HepG2 (cell line): Measurements from ENCODE around the gene FNDC4. TPM values are rescaled to one million over a fixed set of nuclear protein-coding genes. Genes with fewer than 3 reads are reported as not detected.

Experiments used
- ATAC-seq: fragments of 200-7000 bp; cut with Tn5 transposase; 3 replicates; pipeline ENCODE4 v1.9.1; 2020; ENCODE audit warnings: mild to moderate bottlenecking, moderate library complexity
- BruUV-seq: library from RNA; stranded (reverse); fragments of 400-500 nt; replicated peaks from 2 replicates; lab custom pipeline; 2021; lab: Mats Ljungman, UMichigan
- CTCF ChIA-PET: fragments of 300-600 bp; formaldehyde crosslinking; extraction: SDS; loops from one replicate; lab custom pipeline; 2021; ENCODE audit warnings: low total read pairs, inconsistent platforms, low intra/inter-chr PET ratio; lab: Yijun Ruan, JAX
- POLR2A ChIA-PET: fragments of 350-600 bp; sonication (Branson Sonifier 250); formaldehyde crosslinking; loops from one replicate; lab custom pipeline; 2020; ENCODE audit warnings: antibody characterized with exemption, inconsistent platforms; lab: Yijun Ruan, JAX
- DNase-seq: peaks from one replicate; pipeline ENCODE4 v3.0.0-alpha.2; 2015; ENCODE audit warnings: low spot score
- FAIRE-seq: peaks from 3 replicates; lab custom pipeline; 2011; peaks lifted over from hg19 to GRCh38; lab: Jason Lieb, UNC
- H2AFZ ChIP-seq: one replicate; pipeline ENCODE4 v1.6.1; 2011; ENCODE audit warnings: low read length, inconsistent platforms
- H3K27ac ChIP-seq: fragments of 300-600 bp; 3 replicates; pipeline ENCODE4 v1.8.0; 2011; ENCODE audit warnings: mixed run types, mild to moderate bottlenecking, mixed read lengths, low read length, inconsistent platforms; ENCODE audit not compliant: insufficient read depth; ENCODE audit errors: extremely low read length
- H3K27me3 ChIP-seq, 2 experiments: fragments of 200-600 bp in 1 of 2; 2 replicates in 1 of 2; 3 replicates in 1 of 2; pipeline versions ENCODE4 v1.6.0 to v1.8.0; 2011; ENCODE audit warnings: low read length in 2 of 2, mild to moderate bottlenecking in 2 of 2, moderate library complexity in 2 of 2, inconsistent platforms in 1 of 2; ENCODE audit not compliant: insufficient read depth in 2 of 2, control insufficient read depth in 1 of 2
- H3K36me3 ChIP-seq, 2 experiments: fragments of 200-600 bp in 1 of 2; replicated peaks in 1 of 2; 2 replicates in 1 of 2; 3 replicates in 1 of 2; pipeline versions ENCODE4 v1.5.1 to v1.8.0; 2011; ENCODE audit warnings: low read length in 2 of 2, inconsistent platforms in 1 of 2; ENCODE audit not compliant: insufficient read depth in 2 of 2, control insufficient read depth in 1 of 2
- H3K4me1 ChIP-seq: 2 replicates; pipeline ENCODE4 v1.5.1; 2012; ENCODE audit warnings: low read length, inconsistent platforms; ENCODE audit not compliant: insufficient read depth
- H3K4me2 ChIP-seq: 2 replicates; pipeline ENCODE4 v1.6.0; 2011; ENCODE audit warnings: low read depth, low read length, inconsistent platforms
- H3K4me3 ChIP-seq, 3 experiments: fragments of 200-600 bp in 1 of 3; sonication (generic), shearing (Covaris generic) in 1 of 3; replicated peaks in 1 of 3; 2 replicates each; pipeline ENCODE4 v1.5.1; 2011 to 2016; ENCODE audit warnings: low read length in 3 of 3, inconsistent platforms in 2 of 3, low read depth in 2 of 3, mild to moderate bottlenecking in 2 of 3, control low read depth in 1 of 3, mixed read lengths in 1 of 3; ENCODE audit not compliant: insufficient read depth in 1 of 3
- H3K79me2 ChIP-seq: one replicate; pipeline ENCODE4 v1.6.1; 2011; ENCODE audit warnings: low read length, inconsistent platforms; ENCODE audit not compliant: insufficient read depth
- H3K9ac ChIP-seq: 2 replicates; pipeline ENCODE4 v1.6.0; 2011; ENCODE audit warnings: mild to moderate bottlenecking, low read depth, low read length, inconsistent platforms; ENCODE audit not compliant: insufficient read depth
- H3K9me3 ChIP-seq: 2 replicates; pipeline ENCODE4 v1.5.1; 2012; ENCODE audit warnings: mild to moderate bottlenecking, low read length
- H4K20me1 ChIP-seq: 2 replicates; pipeline ENCODE4 v1.6.0; 2011; ENCODE audit warnings: inconsistent platforms, mild to moderate bottlenecking, low read length, moderate library complexity; ENCODE audit not compliant: insufficient read depth
- CCDC6 ChIP-seq: sonication (generic); formaldehyde crosslinking; IDR thresholded peaks from 2 replicates; pipeline ENCODE4 v1.8.1; 2022; ENCODE audit warnings: mild to moderate bottlenecking, missing genetic modification reagents, moderate library complexity
- CENPX ChIP-seq: sonication (generic); formaldehyde crosslinking; IDR thresholded peaks from 2 replicates; pipeline ENCODE4 v1.9.0; 2021; ENCODE audit warnings: mild to moderate bottlenecking, missing genetic modification reagents, moderate library complexity
- CHCHD3 ChIP-seq: sonication (generic); formaldehyde crosslinking; IDR thresholded peaks from 2 replicates; pipeline ENCODE4 v1.8.0; 2022; ENCODE audit warnings: mild to moderate bottlenecking, missing genetic modification reagents, moderate library complexity
- CREB1 ChIP-seq, 2 experiments: fragments of 450-650 bp in 1 of 2; IDR thresholded peaks; 2 replicates each; pipeline ENCODE4 v1.6.1; 2016 to 2017; ENCODE audit warnings: control low read depth in 1 of 2, mild to moderate bottlenecking in 1 of 2, missing compliant biosample characterization in 1 of 2, missing genetic modification characterization in 1 of 2
- SCMH1 ChIP-seq: sonication (generic); formaldehyde crosslinking; IDR thresholded peaks from 2 replicates; pipeline ENCODE4 v1.9.0; 2021; ENCODE audit warnings: missing genetic modification reagents, mild to moderate bottlenecking, borderline replicate concordance
- SMAD1 ChIP-seq: sonication (generic); formaldehyde crosslinking; IDR thresholded peaks from 2 replicates; pipeline ENCODE4 v1.4.0; 2020; ENCODE audit warnings: missing genetic modification reagents, low read depth, mild to moderate bottlenecking, borderline replicate concordance
- SMAD9 ChIP-seq: sonication (generic); formaldehyde crosslinking; IDR thresholded peaks from 2 replicates; pipeline ENCODE4 v1.5.1; 2020; ENCODE audit warnings: mild to moderate bottlenecking, missing genetic modification reagents
- SNAPC2 ChIP-seq: sonication (generic); formaldehyde crosslinking; IDR thresholded peaks from 2 replicates; pipeline ENCODE4 v1.8.1; 2022; ENCODE audit warnings: mild to moderate bottlenecking, missing genetic modification reagents
- TBX3 ChIP-seq: fragments of 450-650 bp; IDR thresholded peaks from 2 replicates; pipeline ENCODE4 v1.6.1; 2017; ENCODE audit warnings: antibody characterized with exemption, mild to moderate bottlenecking, inconsistent platforms, borderline replicate concordance
- UBTF ChIP-seq: sonication (generic); formaldehyde crosslinking; IDR thresholded peaks from 2 replicates; pipeline ENCODE4 v1.4.0; 2020; ENCODE audit warnings: mild to moderate bottlenecking, missing genetic modification reagents
- ZC3H13 ChIP-seq: sonication (generic); formaldehyde crosslinking; IDR thresholded peaks from 2 replicates; pipeline ENCODE4 v1.8.1; 2023; ENCODE audit warnings: mild to moderate bottlenecking, missing genetic modification reagents, moderate library complexity
- ZNF33B ChIP-seq: sonication (generic); formaldehyde crosslinking; IDR thresholded peaks from 2 replicates; pipeline ENCODE4 v1.5.1; 2020; ENCODE audit warnings: mild to moderate bottlenecking, missing genetic modification reagents
- ZNF510 ChIP-seq: sonication (generic); formaldehyde crosslinking; IDR thresholded peaks from 2 replicates; pipeline ENCODE4 v1.4.0; 2020; ENCODE audit warnings: low read depth, mild to moderate bottlenecking, missing genetic modification reagents
- ZZZ3 ChIP-seq: sonication (generic); formaldehyde crosslinking; IDR thresholded peaks from 2 replicates; pipeline ENCODE4 v1.4.0; 2020; ENCODE audit warnings: missing genetic modification reagents, mild to moderate bottlenecking, borderline replicate concordance
- WGBS: methylation state at CpG from one replicate; pipeline ENCODE4 v1.1.6; 2017; ENCODE audit warnings: low lambda C conversion rate; 5-methylcytosine and 5-hydroxymethylcytosine counted together
- in situ Hi-C: cut with HindIII; loops from 2 replicates; pipeline ENCODE4 v1.10.0; 2017; ENCODE audit warnings: low pct_unique_long_range_greater_than_20kb; ENCODE audit not compliant: extremely low pct_ligation_motif_present
- intact Hi-C: fragments of 100-400 bp; cut with micrococcal nuclease; formaldehyde crosslinking; loops from one replicate; pipeline ENCODE4 v1.10.0; 2022; ENCODE audit not compliant: unreplicated experiment
- polyA plus RNA-seq, 8 experiments: library from polyadenylated mRNA; depleted of rRNA in 3 of 8; stranded (reverse) in 7 of 8; unstranded in 1 of 8; fragments of >200 nt; fragmentation: Illumina TruSeq in 4 of 8; extraction: Trizol in 4 of 8; gene quantifications; 2 replicates each; pipeline versions ENCODE4 v1.2.1 to v1.2.3, GENCODE V29; 2011 to 2016; ENCODE audit warnings: low read depth in 4 of 8, missing spikeins in 1 of 8, mixed read lengths in 1 of 8; ENCODE audit not compliant: insufficient read depth in 1 of 8
- total RNA-seq, 5 experiments: library from RNA; depleted of rRNA; stranded (reverse); fragments of >200 nt; fragmentation: Illumina TruSeq; extraction: Trizol; gene quantifications; 2 replicates each; pipeline ENCODE4 v1.2.3, GENCODE V29; 2016; ENCODE audit warnings: low read depth in 1 of 5
- TF ChIP-seq, protein P1 (sequence below): sonication (generic); formaldehyde crosslinking; IDR thresholded peaks from 2 replicates; pipeline ENCODE4 v1.5.0; 2020; ENCODE audit warnings: mild to moderate bottlenecking, missing genetic modification reagents, moderate library complexity
- TF ChIP-seq, protein P2 (sequence below): sonication (generic); formaldehyde crosslinking; IDR thresholded peaks from 2 replicates; pipeline ENCODE4 v1.4.0; 2020; ENCODE audit warnings: mild to moderate bottlenecking, missing genetic modification reagents
- TF ChIP-seq, protein P3 (sequence below): sonication (generic); formaldehyde crosslinking; IDR thresholded peaks from 2 replicates; pipeline ENCODE4 v1.4.0; 2020; ENCODE audit warnings: low read depth, mild to moderate bottlenecking, missing genetic modification reagents

FNDC4 gene
- total and polyA plus RNA-seq, 2 of the 13 experiments (the other 11 are each of a cell fraction or from before 2014, with no cell fraction given): 9.0 to 17.4 TPM

- TF ChIP-seq ZC3H13 (CRISPR knock-in tag): no peak
- TF ChIP-seq ZNF33B (CRISPR knock-in tag): no peak
- TF ChIP-seq, protein P1, sequence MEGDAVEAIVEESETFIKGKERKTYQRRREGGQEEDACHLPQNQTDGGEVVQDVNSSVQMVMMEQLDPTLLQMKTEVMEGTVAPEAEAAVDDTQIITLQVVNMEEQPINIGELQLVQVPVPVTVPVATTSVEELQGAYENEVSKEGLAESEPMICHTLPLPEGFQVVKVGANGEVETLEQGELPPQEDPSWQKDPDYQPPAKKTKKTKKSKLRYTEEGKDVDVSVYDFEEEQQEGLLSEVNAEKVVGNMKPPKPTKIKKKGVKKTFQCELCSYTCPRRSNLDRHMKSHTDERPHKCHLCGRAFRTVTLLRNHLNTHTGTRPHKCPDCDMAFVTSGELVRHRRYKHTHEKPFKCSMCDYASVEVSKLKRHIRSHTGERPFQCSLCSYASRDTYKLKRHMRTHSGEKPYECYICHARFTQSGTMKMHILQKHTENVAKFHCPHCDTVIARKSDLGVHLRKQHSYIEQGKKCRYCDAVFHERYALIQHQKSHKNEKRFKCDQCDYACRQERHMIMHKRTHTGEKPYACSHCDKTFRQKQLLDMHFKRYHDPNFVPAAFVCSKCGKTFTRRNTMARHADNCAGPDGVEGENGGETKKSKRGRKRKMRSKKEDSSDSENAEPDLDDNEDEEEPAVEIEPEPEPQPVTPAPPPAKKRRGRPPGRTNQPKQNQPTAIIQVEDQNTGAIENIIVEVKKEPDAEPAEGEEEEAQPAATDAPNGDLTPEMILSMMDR (CRISPR knock-in tag): peak; percentile 34; the same call in 1 of the 2 replicates
- TF ChIP-seq CHCHD3: no peak
- TF ChIP-seq CREB1 (IDR thresholded peaks at IDR 0.05): no peak
- TF ChIP-seq CREB1 (CRISPR knock-in tag; IDR thresholded peaks at IDR 0.05): no peak
- TF ChIP-seq CENPX (CRISPR knock-in tag): no peak
- TF ChIP-seq, protein P2, sequence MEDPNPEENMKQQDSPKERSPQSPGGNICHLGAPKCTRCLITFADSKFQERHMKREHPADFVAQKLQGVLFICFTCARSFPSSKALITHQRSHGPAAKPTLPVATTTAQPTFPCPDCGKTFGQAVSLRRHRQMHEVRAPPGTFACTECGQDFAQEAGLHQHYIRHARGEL: 0 out of 2 replicates have a peak, but pooled peaks have one; percentile 23
- no peak for TF ChIP-seq CCDC6 (CRISPR knock-in tag)
- TF ChIP-seq SMAD1 (CRISPR knock-in tag): no peak
Measured at GRCh38 chr2:27453968-27454367, 41.0 kb downstream of the FNDC4 start (continued).

DNA sequence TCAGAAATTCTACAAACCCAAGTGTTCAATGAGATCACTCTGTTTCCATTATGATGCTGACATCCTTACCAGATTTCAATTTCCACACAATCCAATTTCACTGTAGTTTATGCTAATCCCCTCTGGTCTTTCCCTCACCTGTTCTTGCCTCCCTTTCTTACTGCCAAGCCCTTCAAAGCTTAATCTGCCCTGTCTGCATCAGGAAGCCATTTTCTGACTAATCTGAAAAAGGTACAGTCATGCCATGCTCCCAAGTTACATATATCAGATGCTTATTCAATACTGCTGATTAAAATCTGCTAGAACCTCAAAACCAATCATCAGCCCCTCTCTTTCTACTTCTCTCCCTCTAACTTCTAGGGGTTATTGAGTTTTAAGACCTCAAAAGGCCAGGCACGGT lies 43.9 kb downstream of the FNDC4 start:
- no peak overlapping the region for H3K4me3 ChIP-seq
- H3K4me2 ChIP-seq: no peak overlapping the region
- no peaks in the 10 kb centered on the region for H4K20me1 ChIP-seq
- ChIA-PET CTCF (no interaction called here), POLR2A (no interaction called here)
- no peak overlapping the region for H3K27ac ChIP-seq
- no peaks in the 10 kb centered on the region for H3K9me3 ChIP-seq
- H3K27me3 ChIP-seq: no peaks in the 10 kb centered on the region
- FAIRE-seq (peak; percentile 40), ATAC-seq (no peak), DNase-seq (no peak)
- no TSS peak for BruUV-seq
- H3K79me2 ChIP-seq: no peaks in the 10 kb centered on the region
- no peak overlapping the region for H3K9ac ChIP-seq
- intact Hi-C loops: no loop called here
- peaks cover 11 to 49% of the 10 kb centered on the region in 2 experiments; a peak in 4 of 5 replicates for H3K36me3 ChIP-seq
- no peaks in the 10 kb centered on the region for H3K4me1 ChIP-seq
- in situ Hi-C loops: no loop called here
- 100% methylated on average over 1 of the region's 1 CpG for WGBS
- no peak overlapping the region for H2AFZ ChIP-seq
- TF ChIP-seq TBX3 (no peak), SCMH1 (CRISPR knock-in tag) (no peak), SMAD9 (no peak), ZZZ3 (CRISPR knock-in tag) (no peak), ZNF510 (no peak), UBTF (CRISPR knock-in tag) (no peak), SNAPC2 (CRISPR knock-in tag) (no peak)
- TF ChIP-seq, protein P3, sequence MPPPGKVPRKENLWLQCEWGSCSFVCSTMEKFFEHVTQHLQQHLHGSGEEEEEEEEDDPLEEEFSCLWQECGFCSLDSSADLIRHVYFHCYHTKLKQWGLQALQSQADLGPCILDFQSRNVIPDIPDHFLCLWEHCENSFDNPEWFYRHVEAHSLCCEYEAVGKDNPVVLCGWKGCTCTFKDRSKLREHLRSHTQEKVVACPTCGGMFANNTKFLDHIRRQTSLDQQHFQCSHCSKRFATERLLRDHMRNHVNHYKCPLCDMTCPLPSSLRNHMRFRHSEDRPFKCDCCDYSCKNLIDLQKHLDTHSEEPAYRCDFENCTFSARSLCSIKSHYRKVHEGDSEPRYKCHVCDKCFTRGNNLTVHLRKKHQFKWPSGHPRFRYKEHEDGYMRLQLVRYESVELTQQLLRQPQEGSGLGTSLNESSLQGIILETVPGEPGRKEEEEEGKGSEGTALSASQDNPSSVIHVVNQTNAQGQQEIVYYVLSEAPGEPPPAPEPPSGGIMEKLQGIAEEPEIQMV: no peak
